Mesendoderm (in vitro differentiated cells): Measurements from ENCODE around the gene NUBP2.

Experiments used
- DNase-seq: peaks from one replicate; pipeline ENCODE4 v3.0.0; 2013
- H2AK5ac ChIP-seq: 2 replicates; pipeline ENCODE4 v1.6.1; 2013; ENCODE audit warnings: low read length, inconsistent platforms
- H2BK120ac ChIP-seq: 2 replicates; pipeline ENCODE4 v1.6.1; 2013; ENCODE audit warnings: low read depth, mild to moderate bottlenecking, low read length, moderate library complexity, mixed read lengths
- H2BK15ac ChIP-seq: replicated peaks from 2 replicates; pipeline ENCODE4 v1.6.1; 2013; ENCODE audit warnings: low read depth, mild to moderate bottlenecking, moderate library complexity
- H2BK5ac ChIP-seq: 2 replicates; pipeline ENCODE4 v1.6.1; 2013; ENCODE audit warnings: low read length, inconsistent platforms
- H3K18ac ChIP-seq: 2 replicates; pipeline ENCODE4 v1.6.1; 2013; ENCODE audit warnings: mild to moderate bottlenecking, low read length, mixed read lengths
- H3K23ac ChIP-seq: one replicate; pipeline ENCODE4 v1.6.1; 2013; ENCODE audit warnings: low read length
- H3K27ac ChIP-seq: 2 replicates; pipeline ENCODE4 v1.5.1; 2013; ENCODE audit warnings: low read depth, mild to moderate bottlenecking, inconsistent platforms, low read length, moderate library complexity
- H3K27me3 ChIP-seq: 2 replicates; pipeline ENCODE4 v1.6.1; 2013; ENCODE audit warnings: low read length, control low read depth, mild to moderate bottlenecking, inconsistent platforms; ENCODE audit not compliant: insufficient read depth, poor library complexity
- H3K36me3 ChIP-seq: 2 replicates; pipeline ENCODE4 v1.6.1; 2013; ENCODE audit warnings: low read length, inconsistent platforms; ENCODE audit not compliant: control insufficient read depth, insufficient read depth
- H3K4ac ChIP-seq: one replicate; pipeline ENCODE4 v1.6.1; 2013; ENCODE audit warnings: low read depth, mild to moderate bottlenecking, low read length, moderate library complexity
- H3K4me1 ChIP-seq: 2 replicates; pipeline ENCODE4 v1.6.1; 2013; ENCODE audit warnings: low read depth, low read length, inconsistent platforms; ENCODE audit not compliant: control insufficient read depth
- H3K4me2 ChIP-seq: 2 replicates; pipeline ENCODE4 v1.6.1; 2013; ENCODE audit warnings: low read length
- H3K4me3 ChIP-seq: 2 replicates; pipeline ENCODE4 v1.5.1; 2013; ENCODE audit warnings: mild to moderate bottlenecking, low read length
- H3K56ac ChIP-seq: one replicate; pipeline ENCODE4 v1.6.1; 2013; ENCODE audit warnings: low read length
- H3K79me1 ChIP-seq: 2 replicates; pipeline ENCODE4 v1.6.1; 2013; ENCODE audit warnings: low read length, inconsistent platforms
- H3K79me2 ChIP-seq: 2 replicates; pipeline ENCODE4 v1.6.1; 2013; ENCODE audit warnings: mild to moderate bottlenecking, low read length; ENCODE audit not compliant: control insufficient read depth, insufficient read depth
- H3K9ac ChIP-seq: 2 replicates; pipeline ENCODE4 v1.6.1; 2013; ENCODE audit warnings: low read length, inconsistent platforms
- H4K5ac ChIP-seq: one replicate; pipeline ENCODE4 v1.6.1; 2013; ENCODE audit warnings: low read length
- H4K8ac ChIP-seq: one replicate; pipeline ENCODE4 v1.6.1; 2013; ENCODE audit warnings: low read depth, mild to moderate bottlenecking, control low read depth, low read length, moderate library complexity
- WGBS: extraction: QIAGEN DNeasy Blood & Tissue Kit; methylation state at CpG from one replicate; pipeline ENCODE4 v1.1.7; 2013; ENCODE audit warnings: low lambda C conversion rate, missing lambda C conversion rate; ENCODE audit not compliant: insufficient coverage; ENCODE audit errors: extremely low coverage; 5-methylcytosine and 5-hydroxymethylcytosine counted together

Gene NUBP2

DNA sequence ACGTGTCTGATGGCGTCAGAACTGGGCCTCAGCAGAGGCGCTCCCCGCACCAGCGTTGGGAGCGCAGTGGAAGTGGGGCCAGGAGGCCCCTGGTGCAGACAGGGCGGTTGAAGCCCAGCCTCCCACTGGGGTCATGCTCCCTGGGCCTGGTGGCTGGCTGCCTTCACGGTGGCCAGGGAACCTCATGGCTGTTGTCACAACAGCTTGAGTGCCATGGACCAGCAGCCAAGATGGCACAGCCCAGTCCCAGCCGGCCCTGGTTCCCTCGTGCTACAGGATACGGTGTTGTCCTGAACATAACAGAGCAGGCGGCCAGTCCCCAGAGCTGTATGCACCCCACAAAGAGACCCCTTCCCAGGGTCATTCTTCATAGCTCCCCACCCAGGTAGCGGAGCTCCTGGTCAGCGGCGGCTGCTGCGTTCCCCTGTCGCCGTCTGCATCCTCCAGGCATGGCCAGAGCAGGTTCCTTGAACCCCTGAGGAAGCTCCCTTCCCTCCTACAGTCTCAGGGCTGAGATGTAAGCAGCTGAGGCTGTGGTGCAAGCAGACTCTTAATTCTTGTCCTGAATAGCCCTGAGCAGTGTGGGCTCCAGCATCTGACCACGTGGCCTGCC lies 41.1 kb upstream of the NUBP2 start:
- no peak overlapping the region for H3K56ac ChIP-seq
- H3K18ac ChIP-seq, result no peak overlapping the region
- H3K4me3 ChIP-seq, result no peak overlapping the region
- no peak overlapping the region for H2BK5ac ChIP-seq
- no peak overlapping the region for H4K8ac ChIP-seq
- no peak overlapping the region for H2BK15ac ChIP-seq
- H3K4me2 ChIP-seq, result no peak overlapping the region
- no peaks in the 10 kb centered on the region for H3K79me2 ChIP-seq
- no peaks in the 10 kb centered on the region for H3K79me1 ChIP-seq
- no peaks in the 10 kb centered on the region for H3K36me3 ChIP-seq
- no peak overlapping the region for H3K4ac ChIP-seq
- DNase-seq, result no peak
- no peaks in the 10 kb centered on the region for H3K4me1 ChIP-seq
- H2BK120ac ChIP-seq, result no peak overlapping the region
- H3K23ac ChIP-seq, result no peak overlapping the region
- no peaks in the 10 kb centered on the region for H3K27me3 ChIP-seq
- H3K27ac ChIP-seq, result no peak overlapping the region
- no peak overlapping the region for H2AK5ac ChIP-seq
- no peak overlapping the region for H3K9ac ChIP-seq
- no peak overlapping the region for H4K5ac ChIP-seq
- WGBS, result no CpG with 5 or more reads among the region's 19 CpGs

DNA sequence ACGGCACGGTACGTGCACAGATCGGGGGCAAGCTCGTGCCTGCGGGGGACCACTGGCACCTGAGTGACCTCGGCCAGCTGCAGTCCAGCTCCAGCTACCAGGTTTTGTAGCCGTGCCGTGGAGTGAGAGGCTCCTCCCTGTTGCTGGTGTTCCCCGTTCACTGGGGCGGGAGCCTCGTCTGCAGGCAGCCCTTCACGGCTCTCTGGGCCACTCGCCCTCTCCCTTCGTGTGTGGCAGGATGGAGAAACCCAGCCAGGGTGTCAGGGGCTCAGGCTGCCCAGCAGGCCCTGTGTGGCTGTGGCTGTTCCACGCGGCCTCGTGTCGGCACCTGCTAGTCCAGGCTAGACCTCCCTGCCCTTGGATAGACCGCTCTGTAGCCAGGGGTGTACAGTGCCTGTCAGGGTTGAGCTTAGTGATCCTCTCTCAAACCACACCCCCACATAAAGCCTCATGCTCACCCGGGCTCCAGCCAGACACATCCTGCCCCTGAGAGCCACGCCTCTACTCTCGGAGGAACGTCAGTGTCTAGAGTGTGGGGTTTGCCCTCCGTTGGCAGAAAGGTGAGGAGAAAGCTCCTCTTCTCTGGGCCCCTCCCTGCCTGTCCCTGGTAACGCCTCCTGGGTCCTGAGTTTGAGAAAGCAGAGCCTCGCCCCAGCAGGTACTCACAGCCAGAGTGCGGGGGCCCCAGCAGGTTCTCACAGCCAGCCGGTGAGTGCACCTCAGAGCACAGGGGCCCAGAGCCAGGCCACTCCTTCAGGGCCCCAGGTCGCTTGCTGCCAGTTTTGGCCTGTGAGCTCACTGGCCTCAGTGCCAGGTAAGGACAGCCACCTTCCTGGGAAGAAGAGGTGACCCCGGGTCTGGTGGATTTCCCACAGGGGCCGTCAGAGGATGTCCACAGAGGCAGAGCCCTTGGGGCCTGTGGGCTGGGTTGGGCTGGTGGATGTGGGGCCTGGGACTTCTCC lies 39.1 kb upstream of the NUBP2 start:
- H3K27ac ChIP-seq, result no peak overlapping the region
- no peaks in the 10 kb centered on the region for H3K36me3 ChIP-seq
- H3K4me2 ChIP-seq, result no peak overlapping the region
- no CpG with 5 or more reads among the region's 32 CpGs for WGBS
- no peak overlapping the region for H3K23ac ChIP-seq
- no peaks in the 10 kb centered on the region for H3K4me1 ChIP-seq
- H4K8ac ChIP-seq, result no peak overlapping the region
- H3K4ac ChIP-seq, result no peak overlapping the region
- H2AK5ac ChIP-seq, result no peak overlapping the region
- H3K79me1 ChIP-seq, result no peaks in the 10 kb centered on the region
- no peaks in the 10 kb centered on the region for H3K27me3 ChIP-seq
- no peaks in the 10 kb centered on the region for H3K79me2 ChIP-seq
- no peak overlapping the region for H2BK5ac ChIP-seq
- no peak overlapping the region for H3K9ac ChIP-seq
- H4K5ac ChIP-seq, result no peak overlapping the region
- H2BK120ac ChIP-seq, result no peak overlapping the region
- no peak overlapping the region for H3K18ac ChIP-seq
- DNase-seq, result no peak
- no peak overlapping the region for H3K4me3 ChIP-seq
- no peak overlapping the region for H2BK15ac ChIP-seq
- H3K56ac ChIP-seq, result no peak overlapping the region

DNA sequence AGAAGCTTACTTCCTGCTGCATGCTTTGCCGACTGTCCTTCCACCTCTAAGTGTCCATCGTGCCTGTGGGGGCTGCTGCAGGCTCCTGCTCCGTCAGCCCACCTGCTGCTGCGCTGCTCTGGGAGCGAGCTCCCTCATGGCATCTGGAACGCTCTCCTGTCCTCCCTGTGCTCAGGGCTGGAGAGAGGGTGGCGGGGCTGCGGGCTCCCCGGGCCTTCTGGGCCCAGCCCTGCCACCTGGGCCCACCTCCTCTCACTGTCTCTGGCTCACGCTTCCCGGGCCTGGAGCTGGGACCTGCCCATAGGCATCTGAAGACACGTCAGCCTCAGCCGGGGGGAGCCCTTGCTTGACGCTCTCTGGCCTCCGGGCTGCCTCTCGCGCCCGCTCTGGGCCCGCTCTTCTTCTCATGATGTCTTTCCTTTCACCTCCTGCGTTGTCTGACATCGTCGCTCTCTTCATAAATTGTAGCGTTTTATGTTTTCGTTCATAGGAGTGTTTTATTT lies 38.4 kb upstream of the NUBP2 start:
- no peak overlapping the region for H2AK5ac ChIP-seq

DNA sequence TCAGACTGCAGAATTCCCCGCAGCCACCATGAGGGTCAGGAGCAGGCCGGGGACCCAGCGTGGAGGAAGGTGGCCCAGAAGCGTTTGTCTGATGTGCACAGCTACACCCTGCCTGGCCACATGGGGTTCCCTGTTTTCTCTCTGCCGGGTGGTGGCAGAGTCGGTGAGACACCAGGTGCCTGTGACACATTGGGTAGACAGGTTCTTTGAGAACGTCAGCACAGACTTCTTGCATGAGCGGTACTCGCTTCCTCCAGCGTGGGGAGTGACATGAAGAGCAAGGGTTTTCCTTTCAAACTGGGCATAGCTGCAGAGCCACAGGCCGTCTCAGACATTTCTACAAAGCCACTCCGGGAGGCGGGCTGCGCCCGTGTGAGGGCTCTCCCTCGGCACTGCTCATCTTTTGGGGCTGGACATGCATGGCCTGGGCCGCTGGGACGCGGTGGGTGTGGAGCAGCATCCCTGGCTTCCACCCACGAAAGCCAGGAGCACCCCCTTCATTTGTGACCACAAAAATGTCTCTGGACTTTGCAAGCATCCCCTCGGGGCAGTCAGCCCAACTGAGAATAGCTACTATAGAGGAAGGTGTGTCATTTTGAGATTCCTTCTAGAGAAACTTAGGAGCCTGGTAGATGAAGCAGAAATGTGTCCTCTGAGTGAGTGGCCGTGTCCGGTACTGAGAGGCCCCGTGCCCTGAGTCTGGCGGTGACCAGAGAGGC lies 37.4 kb upstream of the NUBP2 start:
- no peaks in the 10 kb centered on the region for H3K27me3 ChIP-seq
- H3K4me2 ChIP-seq, result no peak overlapping the region
- no peak overlapping the region for H3K4me3 ChIP-seq
- no peaks in the 10 kb centered on the region for H3K79me2 ChIP-seq
- H3K4ac ChIP-seq, result no peak overlapping the region
- no peak overlapping the region for H3K23ac ChIP-seq
- H3K79me1 ChIP-seq, result no peaks in the 10 kb centered on the region
- no CpG with 5 or more reads among the region's 25 CpGs for WGBS
- no peak overlapping the region for H4K5ac ChIP-seq
- H3K36me3 ChIP-seq, result no peaks in the 10 kb centered on the region
- H3K56ac ChIP-seq, result no peak overlapping the region
- H3K4me1 ChIP-seq, result no peaks in the 10 kb centered on the region
- H4K8ac ChIP-seq, result no peak overlapping the region
- H3K9ac ChIP-seq, result no peak overlapping the region
- H2BK5ac ChIP-seq, result no peak overlapping the region
- no peak overlapping the region for H3K27ac ChIP-seq
- H2BK120ac ChIP-seq, result no peak overlapping the region
- H3K18ac ChIP-seq, result no peak overlapping the region
- H2AK5ac ChIP-seq, result no peak overlapping the region
- peak; percentile 14 for DNase-seq
- H2BK15ac ChIP-seq, result no peak overlapping the region

More for the DNA sequence above, 38.4 kb upstream of the NUBP2 start:
- Histone ChIP-seq H3K23ac (no peak overlapping the region), H2BK15ac (no peak overlapping the region), H3K27ac (no peak overlapping the region), H2BK120ac (no peak overlapping the region), H3K4me3 (no peak overlapping the region), H3K56ac (no peak overlapping the region), H3K4me2 (no peak overlapping the region), H3K4me1 (no peaks in the 10 kb centered on the region), H3K79me2 (no peaks in the 10 kb centered on the region), H3K36me3 (no peaks in the 10 kb centered on the region), H3K18ac (no peak overlapping the region), H3K27me3 (no peaks in the 10 kb centered on the region), H3K9ac (no peak overlapping the region), H2BK5ac (no peak overlapping the region), H4K8ac (no peak overlapping the region), H4K5ac (no peak overlapping the region), H3K79me1 (no peaks in the 10 kb centered on the region), H3K4ac (no peak overlapping the region)
- WGBS, result no CpG with 5 or more reads among the region's 24 CpGs
- no peak for DNase-seq

DNA sequence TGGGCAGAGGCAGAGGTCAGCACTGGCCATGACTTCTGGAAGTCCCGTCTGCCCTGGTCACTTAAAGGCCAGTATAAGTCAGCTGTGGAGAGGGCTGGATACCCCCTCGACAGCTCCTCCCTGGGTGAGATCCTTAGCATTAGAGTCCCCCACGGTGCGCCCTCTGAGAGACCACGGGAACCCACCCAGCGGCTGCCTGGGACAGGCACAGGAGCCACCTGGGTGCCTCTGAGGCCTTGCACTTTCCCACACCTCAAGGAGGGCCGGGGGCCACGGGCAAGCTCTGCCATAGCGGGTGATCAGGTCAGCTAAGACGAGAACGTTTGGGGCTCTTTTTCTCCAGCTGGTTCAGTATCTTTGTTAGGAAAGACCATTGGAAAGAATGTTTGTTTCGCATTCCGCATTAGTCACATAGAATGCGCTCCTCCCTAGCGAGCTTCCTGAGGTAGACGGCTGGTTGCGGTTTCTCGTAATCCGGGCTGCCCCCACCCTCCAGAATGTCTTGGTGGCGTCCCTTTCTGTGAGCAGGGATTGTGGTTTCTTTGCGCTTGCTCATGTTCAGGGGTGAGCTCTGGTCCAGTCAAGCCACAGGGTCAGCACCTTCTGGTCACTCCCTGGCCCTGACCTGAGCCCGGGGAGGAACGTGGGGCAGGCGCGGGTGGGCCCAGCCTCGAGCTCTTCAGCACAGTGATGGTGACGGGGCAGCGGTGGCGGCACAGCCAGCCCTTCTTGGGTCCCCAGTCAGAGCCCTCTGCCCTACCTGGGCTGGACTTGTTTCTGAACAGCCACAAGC lies 36.7 kb upstream of the NUBP2 start:
- WGBS, result no CpG with 5 or more reads among the region's 29 CpGs
- no peak overlapping the region for H3K27ac ChIP-seq
- H2BK15ac ChIP-seq, result no peak overlapping the region
- no peak overlapping the region for H3K18ac ChIP-seq
- no peak overlapping the region for H3K56ac ChIP-seq
- no peak overlapping the region for H2BK120ac ChIP-seq
- DNase-seq, result peak; percentile 60
- H3K4me1 ChIP-seq, result no peaks in the 10 kb centered on the region
- no peaks in the 10 kb centered on the region for H3K27me3 ChIP-seq
- no peak overlapping the region for H2AK5ac ChIP-seq
- H3K79me2 ChIP-seq, result no peaks in the 10 kb centered on the region
- no peaks in the 10 kb centered on the region for H3K79me1 ChIP-seq
- H3K9ac ChIP-seq, result no peak overlapping the region
- no peak overlapping the region for H2BK5ac ChIP-seq
- no peaks in the 10 kb centered on the region for H3K36me3 ChIP-seq
- H3K4me2 ChIP-seq, result no peak overlapping the region
- H4K8ac ChIP-seq, result no peak overlapping the region
- no peak overlapping the region for H4K5ac ChIP-seq
- H3K23ac ChIP-seq, result no peak overlapping the region
- no peak overlapping the region for H3K4ac ChIP-seq
- H3K4me3 ChIP-seq, result no peak overlapping the region
